Measurements from ENCODE around the gene ADAMTS9.
"Not testable (repeated sequence)": the region's sequence is repeated elsewhere in the genome, so short reads cannot be mapped to it uniquely, and the experiment has no call there.

The ADAMTS9 gene

DNA sequence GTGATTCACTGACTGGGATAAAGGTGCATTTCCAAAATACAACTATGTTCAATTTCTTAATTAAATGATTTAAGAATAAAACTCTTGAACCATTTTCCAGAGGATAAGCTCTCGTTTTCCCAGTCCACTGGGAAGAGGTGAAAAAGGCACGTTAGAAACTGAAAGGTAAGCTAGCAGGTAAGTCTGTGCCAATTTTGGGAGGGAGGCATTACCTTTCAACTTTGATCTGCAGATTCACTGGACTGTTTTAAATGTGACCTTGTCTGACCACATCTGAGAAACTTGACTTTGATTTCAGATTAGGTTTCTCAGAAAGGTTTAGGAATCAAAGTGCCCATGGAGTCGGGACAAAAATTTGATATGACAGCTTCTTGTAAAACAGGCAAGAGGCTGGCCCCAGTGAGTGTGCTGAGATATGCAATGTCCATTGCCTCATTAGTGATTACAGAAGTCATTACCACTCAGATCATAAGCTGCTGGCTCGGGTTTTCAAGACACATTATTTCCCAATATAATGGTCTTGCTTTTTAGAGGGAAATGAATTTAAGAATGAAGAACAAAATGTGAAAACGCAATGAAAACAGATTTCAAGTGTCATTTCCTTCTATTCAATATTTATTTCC lies 118.8 kb downstream of the ADAMTS9 start:
- no peak for DNase-seq

DNA sequence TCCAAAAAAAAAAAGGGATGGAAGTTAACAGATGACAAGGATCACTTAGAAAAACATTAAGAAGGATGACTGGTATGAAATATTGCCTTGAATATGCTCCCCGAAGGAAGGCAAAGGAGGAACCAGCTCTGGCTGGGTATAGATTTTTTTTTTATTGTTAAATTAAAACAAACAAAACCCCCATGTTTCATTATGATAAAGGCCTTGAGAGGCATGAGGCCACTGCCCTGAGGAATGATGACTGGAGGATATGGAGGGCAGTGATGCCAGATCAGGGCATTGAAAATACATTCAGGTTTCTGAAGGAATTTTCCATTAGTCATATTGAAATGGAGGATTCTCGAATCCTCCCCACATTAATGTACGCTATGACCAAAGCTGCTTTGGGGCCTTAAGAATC lies 120.9 kb downstream of the ADAMTS9 start:
- no peak for DNase-seq

DNA sequence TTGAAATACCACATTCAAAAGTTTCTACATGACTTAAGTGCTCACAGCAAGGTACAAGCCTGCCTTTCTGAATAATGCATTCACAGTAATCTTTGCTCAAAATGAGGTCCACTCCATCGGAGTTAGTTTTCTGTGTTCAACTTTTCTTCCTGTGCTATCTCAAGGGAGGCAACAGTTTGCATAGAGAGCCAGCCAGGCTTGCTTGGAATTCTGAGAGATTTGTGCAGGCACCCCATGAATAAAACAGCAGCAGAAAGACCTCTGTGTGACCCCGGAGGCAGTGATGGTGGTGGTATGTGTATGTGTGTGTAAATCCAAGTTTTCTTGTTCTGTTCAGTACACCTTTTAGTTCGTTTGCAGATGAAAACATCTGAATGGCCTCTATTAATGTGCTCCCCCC lies 124.0 kb downstream of the ADAMTS9 start:
- DNase-seq = no peak

DNA sequence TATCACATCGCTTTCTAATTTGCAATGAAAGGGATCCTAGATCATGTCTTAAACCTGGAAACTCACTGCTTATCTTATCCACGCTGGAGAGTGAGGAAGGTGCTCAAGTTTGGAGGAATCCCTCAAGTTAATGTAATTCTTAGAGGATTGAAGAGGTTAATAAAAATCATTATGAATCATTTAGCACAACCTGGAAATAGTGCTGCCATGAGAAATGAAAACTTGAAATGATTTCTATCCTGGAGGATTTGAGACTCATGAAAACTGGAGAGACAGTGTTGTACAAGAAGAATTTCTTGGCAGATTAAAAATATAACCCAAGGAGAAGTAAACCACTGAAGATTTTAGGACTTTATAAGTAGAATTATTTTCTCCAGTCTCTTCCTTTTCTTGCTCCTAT lies 125.9 kb downstream of the ADAMTS9 start:
- DNase-seq = no peak

DNA sequence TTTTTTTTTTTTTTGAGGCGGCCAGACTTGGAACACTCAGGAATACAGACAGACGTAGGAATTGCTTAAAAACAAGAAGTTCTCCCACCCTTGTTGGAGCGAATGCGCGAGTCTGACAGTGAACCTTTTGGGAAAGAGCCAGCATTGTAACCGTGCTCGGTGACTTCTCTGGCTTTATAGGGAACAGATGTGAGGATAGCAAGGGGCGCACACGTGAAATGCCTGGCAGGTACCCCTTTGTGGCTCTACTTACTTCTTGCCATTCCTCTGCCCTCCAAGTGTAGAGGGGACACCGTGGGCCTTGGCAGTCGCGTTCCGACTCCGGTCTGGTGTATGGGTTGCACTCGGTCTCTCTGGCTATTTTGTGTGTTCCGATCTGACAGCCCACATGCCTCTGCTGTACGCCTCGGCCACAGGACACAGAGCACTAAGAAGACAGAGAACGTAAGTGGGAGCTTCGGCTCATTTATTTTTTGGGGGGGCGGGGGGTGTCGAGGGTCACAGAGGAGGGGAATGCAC lies 126.4 kb downstream of the ADAMTS9 start:
- no peak for DNase-seq

DNA sequence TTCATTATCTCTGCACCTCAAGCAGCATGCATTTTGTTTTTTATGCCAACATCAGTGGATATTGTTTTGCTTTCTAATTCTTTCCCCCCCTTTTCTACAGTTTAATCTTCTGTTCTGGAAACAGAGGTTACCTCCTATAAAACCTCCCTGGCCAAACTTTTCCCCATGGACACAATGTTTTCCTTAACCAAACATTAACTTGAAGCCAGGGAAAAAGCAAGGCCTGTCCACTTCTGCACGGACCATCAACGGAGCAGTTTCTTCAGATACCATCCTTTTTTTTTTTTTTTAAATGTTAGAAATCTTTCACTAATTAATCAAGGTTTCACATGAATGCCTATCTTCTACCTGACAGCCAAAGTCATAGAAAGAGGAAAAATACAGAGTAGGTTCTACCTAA lies 127.0 kb downstream of the ADAMTS9 start:
- DNase-seq = no peak

DNA sequence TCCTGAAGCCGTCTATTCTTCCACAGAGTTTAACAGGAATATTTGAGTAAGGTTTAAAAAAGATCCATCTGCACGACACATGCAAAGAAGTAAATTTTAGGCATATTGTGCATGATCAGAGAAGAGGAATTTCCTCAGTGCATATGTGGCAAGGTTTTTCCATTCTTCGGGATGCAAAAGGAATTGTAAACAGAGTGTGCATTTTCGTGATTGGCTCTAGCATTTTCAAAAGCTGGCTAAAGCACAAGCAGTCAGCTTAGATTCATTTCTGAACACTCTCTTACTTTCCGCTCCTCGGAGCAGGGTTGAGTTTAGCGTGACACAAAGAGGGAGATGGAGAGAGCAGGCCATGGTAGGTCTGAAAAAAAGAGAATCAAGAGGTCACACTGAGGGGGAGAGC lies 128.2 kb downstream of the ADAMTS9 start:
- no peak for DNase-seq

DNA sequence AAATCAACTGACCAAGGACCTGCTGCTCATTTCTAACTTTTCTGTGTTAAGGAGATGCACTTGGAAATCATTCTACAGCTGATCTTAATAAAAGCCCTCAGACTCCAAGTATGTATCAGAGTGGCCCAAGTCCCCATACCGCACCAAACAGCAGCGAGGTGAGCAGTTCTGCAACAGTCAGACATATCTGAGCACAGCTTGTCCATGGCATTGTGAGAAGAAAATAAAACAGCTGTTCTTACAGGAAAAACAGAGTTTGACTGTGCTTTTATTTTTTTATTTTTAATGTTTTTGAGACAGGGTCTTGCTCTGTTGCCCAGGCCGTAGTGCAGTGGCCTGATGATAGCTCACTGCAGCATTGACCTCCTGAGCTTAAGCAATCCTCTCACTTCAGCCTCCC lies 131.8 kb downstream of the ADAMTS9 start:
- DNase-seq = no peak

DNA sequence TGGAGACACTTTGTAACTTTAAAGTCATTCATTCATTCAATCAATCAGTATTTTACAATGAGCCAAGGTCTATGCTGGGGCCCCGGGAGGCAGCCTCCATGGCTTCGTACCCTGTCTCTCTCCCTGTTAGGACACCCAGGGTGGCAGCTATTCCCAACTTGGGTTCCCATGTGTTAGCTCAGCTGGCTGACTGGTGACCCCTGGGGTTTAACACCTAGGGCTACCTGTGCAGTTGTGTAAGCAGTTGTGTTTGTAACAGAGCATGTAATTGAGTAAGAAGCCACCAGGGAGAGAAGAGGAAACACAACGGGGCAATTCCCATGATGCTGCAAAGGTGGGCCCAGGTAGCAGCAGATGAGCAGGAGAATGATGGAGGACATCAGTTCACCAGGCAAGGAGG lies 132.4 kb downstream of the ADAMTS9 start:
- no peak for DNase-seq

DNA sequence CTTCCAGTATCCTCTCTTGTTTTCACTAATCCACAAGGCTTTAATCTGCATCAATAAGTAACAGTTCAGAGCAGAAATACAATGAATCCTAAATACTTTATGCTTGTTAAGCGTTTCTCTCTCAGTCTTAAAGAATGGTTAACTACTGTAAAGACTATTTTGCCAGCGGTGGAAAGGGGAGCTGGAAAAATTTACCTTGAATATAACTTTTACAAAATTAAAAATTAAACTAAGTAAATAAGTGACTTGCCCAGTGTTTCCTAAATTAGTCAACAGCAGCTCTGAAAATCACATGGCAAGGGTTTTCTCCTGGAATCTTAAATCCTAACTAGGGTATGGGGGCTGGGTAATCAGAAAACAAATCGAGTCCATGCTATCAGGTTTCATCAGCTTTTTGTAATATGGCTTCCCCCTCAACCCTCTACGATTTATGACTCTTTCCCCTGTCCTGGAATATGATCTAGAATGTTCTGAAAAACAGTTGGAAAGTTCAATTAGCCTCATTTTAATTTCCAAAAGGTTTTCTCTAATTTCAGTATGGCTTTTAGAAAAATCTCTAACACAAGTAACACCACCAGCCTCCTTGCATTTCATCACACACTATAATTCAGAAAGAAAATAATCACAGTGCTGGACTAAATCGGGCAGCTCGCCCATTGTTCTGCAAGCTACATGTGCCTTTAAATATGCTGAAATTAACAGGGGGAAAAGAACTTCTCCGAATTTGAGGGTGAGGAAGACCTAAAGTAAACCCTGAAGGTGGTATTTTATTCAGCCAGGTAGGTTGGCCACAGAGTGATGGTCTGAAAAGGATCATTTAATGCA lies 133.5 kb downstream of the ADAMTS9 start:
- DNase-seq = no peak

DNA sequence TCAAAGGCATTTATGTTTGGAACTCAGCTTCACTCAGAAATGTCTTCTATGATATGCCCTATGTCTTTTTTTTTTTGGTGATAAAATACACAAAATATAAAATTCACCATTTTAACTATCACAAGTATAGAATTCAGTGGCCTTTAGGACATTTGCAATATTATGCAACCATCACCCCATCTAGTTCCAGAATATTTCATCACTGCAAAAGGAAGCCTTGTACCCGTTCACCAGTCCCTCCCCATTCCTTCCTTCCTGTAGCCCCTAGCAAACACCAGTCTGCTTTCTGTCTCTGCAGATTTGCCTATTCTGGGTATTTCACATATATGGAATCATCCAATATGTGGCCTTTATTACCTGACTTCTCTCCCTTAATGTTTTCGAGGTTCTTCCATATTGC lies 134.8 kb downstream of the ADAMTS9 start:
- DNase-seq = no peak

DNA sequence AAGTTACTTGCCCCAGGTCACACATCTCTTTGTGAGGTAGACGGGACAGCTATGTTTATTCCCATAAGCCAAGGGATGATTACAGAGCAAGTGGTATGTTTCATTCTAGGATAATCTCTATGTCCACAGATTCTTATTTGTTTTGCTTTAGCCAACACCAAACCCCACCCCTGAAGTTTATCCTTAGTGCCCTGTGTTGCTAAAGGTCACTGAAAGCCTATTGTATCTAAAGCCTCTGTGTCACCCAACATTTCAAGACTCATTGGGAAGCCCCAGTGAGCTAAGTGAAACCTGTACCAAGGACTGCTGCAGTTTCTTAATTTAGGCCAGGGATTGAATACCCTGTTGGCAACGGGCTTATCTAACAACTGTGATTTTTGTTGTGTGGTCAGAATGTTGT lies 135.6 kb downstream of the ADAMTS9 start:
- no peak for DNase-seq

DNA sequence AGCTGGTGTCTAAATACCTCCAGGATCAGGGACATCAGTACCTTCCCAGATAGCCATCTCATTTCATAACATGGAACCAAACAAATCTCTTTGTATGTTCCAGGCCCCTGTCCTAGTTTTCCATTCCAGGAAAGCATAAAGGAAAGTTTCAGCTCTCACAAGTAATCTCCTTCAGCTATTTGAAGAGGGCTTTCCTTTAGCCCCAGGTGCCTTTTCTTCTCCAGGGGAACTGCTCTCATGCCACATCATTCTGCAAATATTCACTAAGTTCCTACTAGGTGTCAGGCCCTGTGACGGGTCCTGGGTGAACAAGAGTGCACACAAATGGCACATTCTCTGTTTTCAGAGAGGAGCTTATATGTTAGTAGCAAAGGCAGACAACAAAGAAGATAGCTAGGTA lies 136.1 kb downstream of the ADAMTS9 start:
- DNase-seq = no peak

DNA sequence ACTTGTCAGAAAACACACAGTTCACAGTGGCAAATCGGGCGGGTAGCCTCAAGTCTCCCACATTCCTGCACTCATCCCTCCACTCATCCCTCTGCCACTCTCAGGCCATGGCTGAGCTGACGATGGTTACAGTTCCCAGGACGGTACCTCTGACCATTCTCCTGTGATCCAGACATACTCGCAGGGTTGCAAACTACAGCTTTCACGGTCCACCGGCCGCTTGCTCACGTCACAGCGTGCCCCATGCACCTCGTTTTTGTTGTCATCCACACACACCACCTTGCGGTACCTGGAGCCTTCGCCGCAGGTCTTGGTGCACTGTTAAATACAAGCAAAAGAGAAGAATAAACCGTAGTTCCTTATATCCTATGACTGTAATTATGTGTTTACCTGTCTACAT lies 137.1 kb downstream of the ADAMTS9 start:
- DNase-seq = no peak

DNA sequence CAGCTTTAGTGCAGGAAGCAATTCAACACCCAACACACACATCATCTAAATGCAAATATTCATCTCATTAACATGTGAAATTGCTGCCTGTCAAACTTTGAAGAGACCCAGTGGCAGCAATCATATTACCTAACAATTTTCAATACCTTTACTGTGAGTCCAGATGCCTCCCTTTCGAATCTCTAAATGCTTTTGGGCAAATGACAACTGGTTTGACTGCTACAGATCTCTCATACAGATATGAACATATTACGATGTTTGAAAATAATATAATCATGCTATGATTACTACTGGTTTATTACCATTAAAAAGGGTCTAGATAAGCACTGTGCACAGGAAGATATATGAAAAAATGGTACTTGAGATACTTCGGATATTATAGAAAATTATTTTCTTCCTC lies 137.9 kb downstream of the ADAMTS9 start:
- no peak for DNase-seq

DNA sequence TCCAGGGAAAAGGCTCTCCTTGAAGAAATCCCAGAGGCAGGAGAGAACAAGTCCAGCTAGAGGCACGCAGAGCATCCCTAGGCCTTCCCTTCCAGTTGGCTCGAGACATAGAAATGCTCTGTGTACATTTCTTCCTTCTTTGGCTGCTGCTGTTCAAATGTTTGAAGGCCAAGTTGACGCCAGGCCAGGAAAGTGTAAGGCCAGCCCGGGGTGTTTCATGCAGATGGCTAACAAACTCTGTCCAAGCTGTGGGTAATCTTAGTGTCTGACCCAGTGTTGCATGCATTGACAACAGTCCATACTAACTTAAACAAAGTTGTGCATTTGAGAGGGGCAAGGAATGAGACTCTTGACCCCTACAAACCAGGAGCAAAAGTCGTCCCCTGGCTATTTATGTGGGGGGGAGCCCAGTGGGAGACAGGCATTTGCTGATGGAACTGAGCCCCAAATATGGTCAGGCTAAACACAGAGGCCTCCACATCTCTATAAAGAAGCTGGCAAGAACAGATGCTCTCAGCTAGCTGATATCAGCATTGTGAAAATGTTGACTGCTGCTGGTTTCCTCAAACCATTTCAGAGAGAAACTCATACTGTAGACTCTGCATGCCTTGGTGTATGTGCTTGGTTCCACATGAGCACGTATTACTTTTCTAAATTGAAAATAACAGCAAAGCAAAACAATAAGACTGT lies 139.5 kb downstream of the ADAMTS9 start:
- no peak for DNase-seq

DNA sequence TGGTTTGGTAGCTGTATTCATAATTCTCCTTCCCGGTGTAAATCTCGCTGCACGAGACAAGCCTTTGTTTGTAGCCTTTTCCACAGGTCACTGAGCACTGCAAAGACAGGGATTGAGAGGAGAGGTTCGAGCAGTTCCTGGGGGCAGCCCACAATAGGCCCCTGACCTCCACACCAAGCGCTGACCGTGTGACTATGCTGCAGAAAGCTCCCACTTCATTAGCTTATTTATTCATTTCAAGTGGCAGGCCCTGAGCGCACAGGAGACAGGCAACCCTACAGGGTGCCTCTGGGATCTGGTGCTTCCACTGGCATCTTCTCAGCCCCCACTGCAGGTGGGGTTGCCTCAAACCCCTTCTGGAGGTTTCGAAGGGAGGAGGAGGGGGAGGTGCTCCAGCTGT lies 140.9 kb downstream of the ADAMTS9 start:
- DNase-seq = no peak

DNA sequence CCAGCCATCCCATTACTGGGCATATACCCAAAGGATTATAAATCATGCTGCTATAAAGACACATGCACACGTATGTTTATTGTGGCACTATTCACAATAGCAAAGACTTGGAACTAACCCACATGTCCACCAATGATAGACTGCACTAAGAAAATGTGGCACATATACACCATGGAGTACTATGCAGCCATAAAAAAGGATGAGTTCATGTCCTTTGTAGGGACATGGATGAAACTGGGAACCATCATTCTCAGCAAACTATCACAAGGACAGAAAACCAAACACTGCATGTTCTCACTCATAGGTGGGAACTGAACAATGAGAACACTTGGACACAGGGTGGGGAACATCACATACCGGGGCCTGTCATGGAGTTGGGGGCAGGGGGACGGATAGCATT lies 142.6 kb downstream of the ADAMTS9 start:
- not testable (repeated sequence) for DNase-seq

DNA sequence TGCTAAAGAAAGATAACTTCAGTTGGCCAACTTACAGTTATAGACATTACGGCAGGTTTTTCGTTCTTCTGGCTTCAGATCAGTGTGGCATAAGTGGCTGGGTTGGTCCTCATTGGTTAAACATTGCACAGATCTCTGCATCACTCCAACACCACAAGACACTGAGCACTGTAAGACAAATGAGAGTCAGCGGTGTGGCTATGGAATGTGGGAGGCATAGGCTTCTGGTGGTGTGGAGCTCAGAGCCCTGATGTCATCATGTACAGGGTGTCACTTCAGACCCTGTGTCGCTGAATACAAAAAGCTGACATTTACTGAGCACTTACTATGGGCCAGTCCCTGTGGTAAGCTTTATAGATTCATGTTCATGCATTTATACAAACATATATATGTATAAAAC lies 146.0 kb downstream of the ADAMTS9 start:
- DNase-seq = no peak

DNA sequence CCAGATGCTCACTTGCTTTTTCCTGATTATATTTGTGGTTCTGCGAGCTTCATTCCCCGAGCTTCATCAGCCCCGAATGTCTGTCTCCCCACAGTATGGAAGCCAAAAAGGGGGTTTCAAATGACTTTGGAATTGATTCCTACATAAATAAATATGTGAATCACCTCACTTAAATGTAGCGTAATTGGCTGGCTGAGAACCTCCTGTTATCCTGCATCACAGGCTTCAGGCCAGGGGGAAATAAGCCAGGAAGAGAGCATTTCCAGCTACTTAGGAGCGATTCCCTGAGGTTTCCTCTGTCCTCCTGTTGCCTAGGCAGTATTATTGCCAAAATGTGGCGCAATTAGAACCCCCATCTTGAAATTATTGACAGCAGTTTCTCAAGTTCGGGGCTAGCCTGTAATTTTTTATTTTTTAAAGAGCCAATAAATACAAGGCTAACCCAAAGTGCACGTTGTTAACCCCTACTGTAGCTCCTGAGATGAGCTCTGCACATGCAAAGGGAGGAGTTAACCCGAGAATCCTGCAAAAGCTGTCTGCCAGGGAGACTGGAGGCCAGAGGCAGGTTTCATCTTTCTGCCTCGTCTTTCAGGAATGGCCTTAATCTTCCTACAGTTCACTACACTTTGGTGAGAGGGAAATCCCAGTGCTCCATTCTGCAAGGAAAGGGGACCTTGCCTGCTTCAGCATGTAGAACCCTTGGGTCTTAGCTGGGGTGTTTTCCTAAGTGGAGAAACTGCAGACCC lies 148.2 kb downstream of the ADAMTS9 start:
- no peak for DNase-seq

DNA sequence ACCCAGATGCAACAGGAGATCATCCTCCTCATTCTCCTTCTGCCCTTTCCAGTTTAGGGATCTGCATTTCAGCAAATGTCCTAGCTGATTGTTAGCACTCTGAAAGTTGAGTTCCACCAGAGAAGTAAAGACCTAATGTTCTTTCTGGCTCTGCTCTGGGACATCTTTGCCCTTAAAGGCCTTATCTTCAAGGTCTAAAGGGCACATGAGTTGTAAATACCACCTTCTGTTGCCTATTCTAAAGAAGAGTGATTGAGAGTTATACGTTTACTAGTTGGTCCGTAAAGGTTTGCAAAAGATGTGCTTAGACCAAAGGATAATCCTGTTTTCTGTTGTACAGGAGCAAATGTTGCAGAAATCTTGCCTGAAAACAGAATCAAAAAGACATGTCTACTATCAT lies 151.6 kb downstream of the ADAMTS9 start:
- no peak for DNase-seq

DNA sequence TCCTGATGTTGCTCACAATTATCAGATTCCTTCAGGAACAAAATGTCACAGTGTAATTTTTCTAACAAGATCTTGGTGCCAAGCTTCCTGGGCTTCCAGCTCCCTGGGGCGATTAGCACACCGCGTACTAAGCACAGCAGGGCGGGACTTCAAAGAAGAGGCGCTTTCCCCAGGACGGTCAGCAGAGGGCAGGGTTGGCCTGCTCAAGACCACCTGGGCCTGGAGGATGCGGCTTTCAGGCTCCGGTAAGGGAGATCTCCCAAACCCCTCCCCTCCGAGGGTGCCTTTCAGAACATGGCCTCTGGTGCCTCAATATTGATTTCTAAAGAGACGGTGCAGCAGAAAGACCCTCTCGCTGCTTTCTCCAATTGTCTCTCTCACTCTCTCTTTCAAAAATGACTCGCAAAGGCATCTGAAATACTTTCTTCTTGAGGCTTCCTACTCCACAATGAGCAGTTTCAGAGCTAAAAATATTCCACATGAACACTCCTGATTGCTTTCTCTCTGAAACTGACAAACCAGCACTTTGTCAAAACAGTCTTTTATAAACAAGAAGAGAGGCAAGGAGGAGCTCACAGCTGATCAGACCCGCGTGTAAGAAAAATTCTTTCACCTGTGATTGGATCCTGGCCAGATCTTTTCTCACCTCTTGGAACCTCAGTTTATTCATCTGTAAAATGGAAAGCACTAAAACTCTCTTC lies 154.0 kb downstream of the ADAMTS9 start:
- DNase-seq = peak; percentile 66
